IPS-NIHi11 (cell line): ENCODE results near the gene TMEM214.

ENCODE experiments used
- DNase-seq: peaks from one replicate; pipeline ENCODE4 v3.0.0; 2012; ENCODE audit warnings: mixed read lengths, low spot score

Gene TMEM214

DNA sequence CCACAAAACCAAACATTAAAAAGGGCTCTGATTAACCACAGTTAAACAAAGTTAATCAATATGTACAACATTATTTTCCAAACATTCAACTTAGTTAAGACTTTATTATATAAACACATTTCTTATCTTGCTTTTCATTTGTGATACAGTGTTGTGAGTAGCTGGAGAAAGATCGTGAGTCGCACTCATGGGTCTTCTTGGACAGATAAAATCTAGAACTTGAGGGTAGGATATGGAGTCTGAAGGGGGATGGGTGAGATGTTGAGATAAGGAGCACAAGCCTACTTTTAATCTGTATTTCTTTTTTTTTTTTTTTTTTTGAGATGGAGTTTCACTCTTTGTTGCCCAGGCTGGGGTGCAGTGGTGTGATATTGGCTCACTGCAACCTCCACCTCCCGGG is 22.6 kb upstream of the TMEM214 start:
- no peak for DNase-seq

DNA sequence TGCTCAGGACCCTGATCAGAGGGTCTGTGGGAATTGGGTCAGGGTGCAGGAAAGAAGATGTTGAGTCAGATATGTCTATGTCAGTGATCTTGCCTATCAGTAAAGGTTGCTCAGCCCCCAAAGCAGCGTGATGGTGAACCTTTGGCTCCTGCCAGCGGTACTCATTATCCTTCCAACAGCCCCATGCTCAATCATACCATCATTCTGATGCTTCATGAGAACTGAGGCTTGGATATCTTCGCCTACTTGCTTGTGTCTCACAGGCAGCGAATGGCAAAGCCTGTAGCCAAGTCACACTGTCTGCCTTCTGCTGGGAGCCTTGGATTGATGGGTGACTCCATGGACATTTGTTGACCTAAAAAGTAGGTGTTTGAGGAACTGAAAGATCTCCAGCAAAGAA is 19.0 kb upstream of the TMEM214 start:
- DNase-seq = no peak

- DNase-seq = no peak
These were observed 17.9 kb upstream of the TMEM214 start for GRCh38 chr2:27014771-27015433.

DNA sequence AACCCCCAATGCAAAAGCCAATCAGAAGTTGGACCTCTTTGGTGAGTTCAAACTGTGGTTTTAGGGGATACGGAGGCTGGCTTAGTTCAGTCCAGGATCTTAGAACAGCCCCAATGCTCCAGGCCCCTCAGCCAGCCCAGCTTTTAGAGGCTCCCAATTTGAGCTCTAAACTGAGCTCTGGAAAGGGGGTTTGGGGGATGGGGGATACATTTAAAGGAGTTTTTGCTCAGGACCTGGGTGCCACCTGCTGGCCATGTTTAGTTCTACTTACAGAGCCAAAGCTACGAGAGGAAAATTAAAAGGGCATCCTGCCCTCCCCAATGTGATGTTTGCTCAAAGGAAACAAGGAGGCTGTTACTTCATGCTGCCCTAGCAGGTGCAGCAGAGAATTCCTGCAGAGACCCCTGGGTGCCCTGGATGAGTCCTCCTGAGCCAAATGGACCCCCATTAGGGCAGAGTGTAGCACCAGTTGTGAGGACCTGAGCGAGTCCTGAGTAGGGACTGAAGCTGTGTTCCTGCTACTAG is 15.9 kb upstream of the TMEM214 start:
- peak; percentile 83 for DNase-seq

DNA sequence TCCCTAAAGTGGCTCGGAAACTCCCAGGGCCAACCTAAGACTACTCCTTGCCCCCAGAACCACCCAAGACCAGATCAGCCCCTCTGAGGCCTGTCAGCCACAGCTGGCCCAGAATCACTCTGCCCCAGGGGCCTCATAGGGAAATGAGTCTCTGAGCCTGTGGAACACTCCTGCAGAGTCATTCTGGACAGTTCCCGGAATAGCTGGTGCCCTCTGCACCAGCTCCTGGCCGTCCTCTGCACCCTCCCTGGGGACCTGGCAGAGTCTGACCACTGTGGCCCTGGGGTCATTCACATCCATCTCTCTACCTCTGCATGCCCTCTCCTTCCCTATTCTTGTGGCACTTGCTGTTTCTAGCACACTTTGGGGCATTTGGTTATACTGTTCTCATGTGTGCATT is 14.6 kb upstream of the TMEM214 start:
- DNase-seq = no peak

DNA sequence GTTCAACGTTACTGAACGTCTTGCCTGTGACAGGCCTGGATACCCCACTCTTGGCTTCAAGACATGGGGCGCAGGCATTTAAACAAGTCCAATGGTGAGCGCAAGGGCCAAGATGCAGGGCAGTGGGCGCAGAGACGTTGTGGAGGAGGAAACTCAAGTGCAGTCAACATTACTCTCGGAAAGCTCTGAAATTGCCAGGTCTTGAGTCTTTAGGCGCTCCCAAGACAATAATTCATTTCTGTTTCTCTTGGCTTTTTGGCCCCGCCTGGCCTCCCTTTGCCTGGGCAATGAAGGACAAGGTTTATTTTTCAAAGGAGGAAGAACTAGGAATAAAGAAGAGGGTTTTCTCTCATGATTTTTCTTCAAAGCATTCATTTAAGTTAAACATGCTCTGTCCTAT is 13.3 kb upstream of the TMEM214 start:
- no peak for DNase-seq

GRCh38 chr2:27019931-27020855 is 12.6 kb upstream of the TMEM214 start:
- DNase-seq = no peak

DNA sequence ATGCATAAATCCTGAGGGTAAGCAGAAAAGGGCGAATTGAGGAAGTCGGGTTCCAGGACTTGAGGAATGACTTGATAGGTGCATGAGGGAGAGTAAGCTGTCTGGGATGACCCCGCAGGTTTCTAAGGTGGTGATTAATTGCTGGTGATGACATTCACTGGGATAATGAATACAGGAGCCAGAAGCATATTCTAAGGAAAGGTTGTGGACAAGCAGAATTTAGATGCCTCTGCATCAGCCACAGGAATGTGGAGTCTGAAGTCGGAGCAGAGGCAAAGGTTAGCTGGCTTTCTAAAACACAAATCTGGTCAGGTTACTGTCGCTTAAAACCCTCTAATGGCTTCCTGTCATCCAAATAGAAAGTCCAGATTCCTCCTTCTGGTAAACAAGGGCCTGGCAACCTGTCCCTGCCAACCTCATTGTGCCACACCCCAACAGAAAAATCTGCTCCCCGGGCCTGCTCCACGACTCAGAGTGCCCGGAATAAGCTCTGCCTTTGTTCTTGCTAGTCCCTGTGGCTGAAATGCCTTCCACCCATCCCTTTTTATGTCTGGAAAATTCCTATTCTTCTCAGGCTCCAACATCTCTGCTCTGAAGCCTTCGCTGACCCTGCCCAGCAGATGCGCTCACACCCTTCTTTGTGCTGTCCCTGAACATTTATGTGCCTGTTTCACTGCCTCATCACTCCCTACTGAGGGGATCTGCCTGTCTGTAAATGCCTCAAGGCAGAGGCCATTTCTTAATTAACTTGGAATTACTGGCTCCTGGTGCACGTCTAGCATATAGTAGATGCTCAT is 11.3 kb upstream of the TMEM214 start:
- no peak for DNase-seq

DNA sequence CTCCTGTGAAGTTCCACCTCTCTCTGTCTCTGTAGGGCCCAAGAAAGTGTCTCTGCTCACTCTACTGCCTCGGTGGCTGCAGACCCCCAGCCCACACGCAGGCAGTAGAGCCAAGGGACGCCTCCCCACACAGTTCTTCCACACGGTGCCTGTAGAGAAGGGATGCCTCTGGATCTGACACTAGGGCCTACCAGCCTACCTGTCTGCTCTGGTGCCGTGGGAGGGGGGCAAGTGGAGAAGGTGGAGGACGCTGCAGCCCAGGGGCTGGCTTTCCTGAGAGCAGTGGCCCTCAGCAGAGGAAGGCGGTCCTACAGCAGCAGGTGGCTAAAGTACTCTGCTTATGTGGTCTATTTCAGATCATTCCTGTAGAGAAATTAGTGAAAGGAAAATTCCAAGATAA is 9.0 kb upstream of the TMEM214 start:
- DNase-seq = no peak

GRCh38 chr2:27024188-27024587 is 8.6 kb upstream of the TMEM214 start:
- peak; percentile 89 for DNase-seq

DNA sequence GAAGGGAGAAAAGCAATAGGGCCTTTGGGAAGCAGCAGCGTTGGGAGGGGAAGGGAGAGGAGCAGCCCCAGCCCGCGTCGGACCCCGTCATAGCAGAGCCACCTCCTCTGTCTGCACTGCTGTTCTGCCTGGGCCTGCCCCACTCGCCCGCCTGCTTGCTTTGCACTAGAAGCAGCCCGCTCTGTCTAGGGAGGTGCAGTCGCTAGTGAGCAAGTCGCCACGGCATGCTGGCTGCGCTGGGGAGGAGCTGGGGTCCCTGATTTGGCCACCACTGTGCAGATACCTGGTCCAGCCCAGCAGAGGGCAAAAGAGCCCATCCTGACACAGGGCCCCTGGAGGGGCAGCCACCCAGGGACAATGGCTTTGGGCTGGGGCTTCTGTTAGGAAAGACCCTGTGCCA is 8.0 kb upstream of the TMEM214 start:
- DNase-seq = peak; percentile 47

- DNase-seq = no peak
These were observed 7.4 kb upstream of the TMEM214 start for GRCh38 chr2:27025281-27025800.

- no peak for DNase-seq
These were observed 6.6 kb upstream of the TMEM214 start for GRCh38 chr2:27025861-27026851.

DNA sequence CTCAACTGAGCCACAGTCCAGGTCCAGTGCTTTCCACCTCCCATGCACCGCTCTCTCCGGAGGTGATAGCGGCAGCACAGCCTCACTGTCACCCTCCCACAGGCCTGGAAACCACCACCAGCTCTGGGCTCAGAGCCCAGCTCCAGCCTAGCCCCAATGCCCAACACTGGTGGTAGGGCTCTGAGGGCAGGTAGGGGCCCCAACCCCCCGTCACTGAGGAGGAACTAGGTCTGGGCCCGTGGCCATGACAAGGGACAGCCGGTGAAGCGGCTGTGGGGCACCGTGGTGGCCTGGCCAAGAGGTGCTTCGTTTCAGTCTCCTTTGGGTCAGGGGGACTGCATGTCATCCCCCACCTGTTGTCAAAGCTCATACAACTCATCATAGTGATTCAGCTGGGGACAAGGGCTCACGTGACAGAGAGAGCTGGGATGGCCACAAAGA is 5.5 kb upstream of the TMEM214 start:
- no peak for DNase-seq

- DNase-seq = no peak
These were observed 3.7 kb upstream of the TMEM214 start for GRCh38 chr2:27029051-27029450.

DNA sequence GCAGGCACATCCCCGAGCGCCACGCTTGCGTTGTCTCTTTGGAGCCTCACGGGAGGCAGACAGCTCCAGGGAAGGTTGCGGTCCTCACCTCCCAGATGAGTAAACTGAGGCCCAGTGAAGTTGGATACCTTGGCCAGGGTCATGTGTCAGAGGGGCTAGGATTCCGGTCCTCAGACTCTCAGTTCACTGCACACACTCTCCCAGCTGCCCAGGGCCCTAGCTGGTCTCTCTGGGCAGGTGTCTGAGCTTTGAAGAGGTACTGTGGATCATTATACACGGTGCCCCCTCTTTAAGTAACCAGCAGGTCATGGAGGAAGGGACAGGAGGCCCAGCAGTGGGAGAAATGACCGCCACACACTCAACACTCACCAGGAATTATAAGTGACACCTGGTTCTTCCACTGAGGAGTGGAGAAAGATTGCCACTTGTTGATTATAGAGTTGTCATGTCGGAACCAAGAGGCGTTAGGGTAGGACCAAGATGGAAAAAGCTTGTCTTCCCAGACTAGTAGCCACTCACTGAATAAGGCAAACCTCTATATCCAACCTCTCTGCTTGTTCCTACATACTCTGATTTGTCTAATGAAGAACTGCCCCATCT is 588 bp downstream of the TMEM214 start:
- DNase-seq = peak; percentile 33

GRCh38 chr2:27038012-27038411 is 5.2 kb downstream of the TMEM214 start:
- no peak for DNase-seq

GRCh38 chr2:27038631-27039339 is 6.0 kb downstream of the TMEM214 start:
- DNase-seq = no peak

GRCh38 chr2:27039426-27039825 is 6.7 kb downstream of the TMEM214 start:
- no peak for DNase-seq

DNA sequence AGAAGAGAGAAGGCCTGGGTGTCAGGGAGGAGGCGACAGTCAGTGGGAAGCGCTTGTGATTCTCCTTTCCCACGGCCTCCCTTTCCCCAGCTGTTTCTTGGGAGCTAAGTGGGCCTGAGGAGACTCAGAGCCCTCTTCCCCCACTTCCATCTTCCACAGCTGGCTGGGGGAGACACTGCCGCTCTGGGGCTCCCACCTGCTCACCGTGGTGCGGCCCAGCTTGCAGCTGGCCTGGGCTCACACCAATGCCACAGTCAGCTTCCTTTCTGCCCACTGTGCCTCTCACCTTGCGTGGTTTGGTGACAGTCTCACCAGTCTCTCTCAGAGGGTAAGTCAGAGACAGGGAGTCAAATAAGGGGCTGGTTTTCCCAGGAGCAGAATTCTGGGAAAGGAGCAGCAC is 7.1 kb downstream of the TMEM214 start:
- no peak for DNase-seq
